SH-SY5Y (cell line): ENCODE data around the gene UBE4A.

Experiments used
- GATA2 ChIP-seq: IDR thresholded peaks from 2 replicates; pipeline ENCODE4 v1.6.1; 2011; ENCODE audit warnings: mild to moderate bottlenecking, low read depth, low read length
- GATA3 ChIP-seq: IDR thresholded peaks from 2 replicates; pipeline ENCODE4 v1.6.1; 2011; ENCODE audit warnings: low read depth, mild to moderate bottlenecking, low read length, moderate library complexity

UBE4A gene

GRCh38 chr11:118435290-118435892 lies 76.0 kb downstream of the UBE4A start:
- TF ChIP-seq GATA3 (no peak), GATA2 (no peak)

- TF ChIP-seq GATA2 (no peak), GATA3 (no peak)
Observed at GRCh38 chr11:118435893-118436624, 76.7 kb downstream of the UBE4A start, which contains the start of gene KMT2A. KMT2A (plus strand) TSS chr11:118436492; CDS start chr11:118436513, 21 bp downstream.

GRCh38 chr11:118436639-118437207 lies 77.3 kb downstream of the UBE4A start:
- TF ChIP-seq GATA2: no peak
- no peak for TF ChIP-seq GATA3

- TF ChIP-seq GATA3 (no peak), GATA2 (no peak)
Observed at GRCh38 chr11:118437208-118438125, 78.1 kb downstream of the UBE4A start.

GRCh38 chr11:118438314-118438931 lies 79.0 kb downstream of the UBE4A start:
- no peak for TF ChIP-seq GATA3
- TF ChIP-seq GATA2: no peak

GRCh38 chr11:118439646-118440045 lies 80.2 kb downstream of the UBE4A start:
- no peak for TF ChIP-seq GATA2
- TF ChIP-seq GATA3: no peak

GRCh38 chr11:118441770-118442275 lies 82.4 kb downstream of the UBE4A start:
- TF ChIP-seq GATA3 (no peak), GATA2 (no peak)

GRCh38 chr11:118442301-118442700 lies 82.9 kb downstream of the UBE4A start:
- TF ChIP-seq GATA3: no peak
- no peak for TF ChIP-seq GATA2

- TF ChIP-seq GATA3 (no peak), GATA2 (no peak)
Observed at GRCh38 chr11:118442908-118443589, 83.6 kb downstream of the UBE4A start.

GRCh38 chr11:118443590-118444218 lies 84.3 kb downstream of the UBE4A start:
- TF ChIP-seq GATA2 (no peak), GATA3 (no peak)

- TF ChIP-seq GATA3 (no peak), GATA2 (no peak)
Observed at GRCh38 chr11:118447423-118447822, 88.0 kb downstream of the UBE4A start.

- TF ChIP-seq GATA3: no peak
- no peak for TF ChIP-seq GATA2
Observed at GRCh38 chr11:118448294-118448693, 88.9 kb downstream of the UBE4A start.
